ENCODE results near the gene SCPEP1.

Gene SCPEP1

DNA sequence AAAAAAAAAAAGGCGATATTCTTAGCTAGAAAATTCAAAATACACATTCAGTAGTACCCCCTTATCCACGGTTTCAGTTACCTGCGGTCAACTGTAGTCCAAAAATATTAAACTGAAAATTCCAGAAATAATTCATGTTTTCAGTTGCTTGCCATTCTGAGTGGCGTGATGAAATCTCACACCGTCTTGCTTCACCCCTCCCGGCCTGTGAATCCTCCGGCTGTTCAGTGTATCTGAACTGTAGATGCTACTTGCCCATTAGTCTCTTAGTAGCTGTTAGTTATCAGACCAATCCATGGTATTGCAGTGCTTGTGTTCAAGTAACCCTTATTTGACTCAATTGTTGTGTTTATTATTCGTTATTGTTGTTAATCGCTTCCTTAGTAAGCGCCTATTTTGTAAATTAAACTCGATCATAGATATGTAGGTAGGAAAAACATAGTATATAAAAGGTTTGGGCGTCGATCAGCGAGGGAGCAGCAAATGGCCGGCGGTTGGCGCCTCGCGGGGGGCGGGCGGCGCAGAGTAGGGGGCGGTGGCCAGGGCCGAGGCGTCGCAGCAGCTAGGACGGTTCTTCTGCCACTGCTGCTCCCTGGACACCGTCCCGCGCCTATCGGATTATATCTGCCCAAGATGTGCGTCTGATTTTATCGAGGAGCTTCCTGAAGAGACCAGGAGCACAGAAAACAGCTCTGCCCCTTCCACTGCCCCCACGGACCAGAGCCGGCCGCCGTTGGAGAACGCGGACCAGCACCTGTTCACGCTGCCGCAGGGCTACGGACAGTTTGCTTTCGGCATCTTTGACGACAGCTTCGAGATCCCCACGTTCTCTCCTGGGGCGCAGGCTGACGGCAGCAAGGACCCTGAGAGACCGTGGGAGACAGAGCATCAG, 67.3 kb downstream of the SCPEP1 start:
- DNase-seq = no peak

DNA sequence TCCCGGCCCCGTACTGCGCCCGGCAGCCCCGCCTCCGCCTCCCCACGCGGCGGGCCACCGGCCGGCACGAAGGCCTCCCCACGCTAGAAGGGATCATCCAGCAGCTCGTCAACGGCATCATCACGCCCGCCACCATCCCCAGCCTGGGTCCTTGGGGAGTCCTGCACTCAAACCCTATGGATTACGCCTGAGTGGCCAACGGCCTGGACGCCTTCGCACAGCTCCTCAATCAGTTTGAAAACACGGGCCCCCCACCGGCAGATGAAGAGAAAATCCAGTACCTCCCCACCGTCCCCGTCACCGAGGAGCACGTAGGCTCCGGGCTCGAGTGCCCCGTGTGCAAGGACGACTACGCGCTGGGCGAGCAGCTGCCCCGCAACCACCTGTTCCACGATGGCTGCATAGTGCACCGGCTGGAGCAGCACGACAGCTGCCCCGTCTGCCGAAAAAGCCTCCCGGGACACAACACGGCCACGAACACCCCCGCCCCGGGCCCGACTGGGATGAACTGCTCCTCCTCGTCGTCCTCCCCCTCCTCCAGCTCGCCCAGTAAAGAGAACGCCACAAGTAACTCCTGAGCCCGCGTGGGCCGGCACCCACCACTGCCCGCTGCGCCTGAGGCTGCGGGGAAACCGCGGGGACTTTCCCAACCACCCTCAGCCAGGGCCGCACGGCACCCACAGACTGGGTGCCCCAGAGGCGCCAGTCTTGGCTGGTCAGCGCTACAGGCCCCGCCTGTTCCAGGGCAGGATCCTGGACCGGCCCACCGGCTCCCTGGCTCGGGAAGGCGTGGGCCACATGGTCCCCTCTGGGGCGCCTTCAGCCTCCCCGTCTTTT, 68.2 kb downstream of the SCPEP1 start:
- DNase-seq = no peak

DNA sequence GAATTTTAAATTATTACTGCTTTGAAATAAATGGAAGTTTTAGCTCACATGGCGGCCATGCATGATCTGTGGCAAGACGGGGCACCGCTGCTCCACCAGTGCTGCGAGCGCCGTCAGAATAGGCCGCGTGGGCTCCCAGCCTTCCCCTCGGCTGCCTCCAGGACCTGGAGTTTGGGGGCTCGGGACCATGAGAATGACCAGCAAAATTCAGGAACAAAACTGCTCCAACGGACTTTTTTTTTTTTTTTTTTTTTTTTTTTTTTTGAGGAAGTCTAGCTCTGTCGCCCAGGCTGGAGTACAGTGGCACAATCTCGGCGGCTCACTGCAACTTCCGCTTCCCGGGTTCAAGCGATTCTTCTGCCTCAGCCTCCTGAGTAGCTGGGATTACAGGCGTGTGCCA, 68.8 kb downstream of the SCPEP1 start:
- DNase-seq = no peak

DNA sequence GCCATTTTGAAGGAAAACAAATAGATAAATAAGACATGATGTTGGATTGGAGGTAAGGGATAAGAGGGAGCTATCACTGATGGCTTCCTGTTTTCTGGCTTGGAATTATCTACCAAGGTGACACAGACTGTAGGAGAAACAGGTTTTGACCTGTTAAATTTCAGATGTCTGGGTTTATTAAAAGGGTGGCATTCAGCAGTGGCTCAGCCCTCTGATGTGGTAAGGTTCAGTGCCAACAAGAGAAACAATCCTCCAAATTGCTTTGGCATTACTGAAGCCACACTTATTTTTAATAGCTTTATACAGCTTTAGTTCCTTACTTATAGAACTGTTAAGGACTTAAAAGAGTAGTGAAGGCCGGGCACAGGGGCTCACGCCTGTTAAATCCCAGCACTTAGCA, 70.2 kb downstream of the SCPEP1 start:
- DNase-seq = no peak

DNA sequence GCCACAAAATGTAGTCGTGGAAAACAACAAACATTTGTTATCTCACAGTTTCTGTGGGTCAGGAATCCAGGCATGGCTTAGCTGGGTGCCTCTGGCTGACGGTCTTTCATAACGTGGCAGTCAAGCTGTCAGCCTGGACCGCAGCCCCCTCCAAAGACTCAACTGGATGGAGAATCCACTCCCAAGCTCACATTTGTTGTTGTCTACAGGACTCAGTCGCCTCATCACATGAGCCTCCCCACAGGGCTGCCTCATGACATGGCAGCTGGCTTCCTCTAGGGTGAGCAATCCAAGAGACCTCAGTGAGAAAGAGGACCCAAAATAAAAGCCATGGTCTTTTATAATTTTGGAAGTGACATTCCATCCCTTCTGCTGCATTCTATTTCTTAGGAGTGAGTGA, 72.4 kb downstream of the SCPEP1 start:
- no peak for DNase-seq

DNA sequence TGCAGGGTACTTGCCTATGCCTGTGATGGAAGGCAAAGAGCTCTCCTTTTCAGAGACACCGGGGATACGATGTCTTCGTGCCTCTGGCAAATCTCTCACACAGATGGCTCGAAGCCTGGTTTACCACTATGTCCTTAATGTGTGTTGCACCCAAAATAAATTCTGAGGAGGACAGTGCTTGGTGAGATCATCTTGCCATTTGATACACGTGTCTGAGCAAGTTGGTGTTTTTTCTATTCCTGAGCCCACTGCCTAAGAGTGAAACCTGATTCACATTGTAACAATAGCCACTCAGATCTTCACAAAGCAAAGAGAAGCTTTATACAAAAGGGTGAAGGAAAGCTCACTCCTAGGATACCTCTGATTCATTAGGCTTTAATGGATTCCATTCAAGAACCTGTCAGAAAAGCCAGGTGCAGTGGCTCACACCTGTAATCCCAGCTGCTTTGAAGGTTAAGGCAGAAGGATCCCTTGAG, 74.0 kb downstream of the SCPEP1 start:
- DNase-seq = no peak
